Stimulated activated CD8-positive, alpha-beta memory T cell treated with anti-CD3 and anti-CD28 coated beads, Interleukin-2, amount 100 ng/mL, for 1 hour (primary cell): Measurements from ENCODE around the gene SOS1.
"Not testable (repeated sequence)": the region's sequence is repeated elsewhere in the genome, so short reads cannot be mapped to it uniquely, and the experiment has no call there.

Experiments
- DNase-seq, 2 donors: peaks; one replicate each; pipeline ENCODE4 v3.0.0-alpha.2; 2020; ENCODE audit warnings: low read depth in 2 of 2

Gene SOS1

GRCh38 chr2:39138837-39139211 lies 18.0 kb upstream of the SOS1 start:
- no peak for DNase-seq

GRCh38 chr2:39138187-39138836 lies 17.5 kb upstream of the SOS1 start:
- not testable (repeated sequence) for DNase-seq

GRCh38 chr2:39136799-39137198 lies 15.9 kb upstream of the SOS1 start:
- no peak for DNase-seq

DNA sequence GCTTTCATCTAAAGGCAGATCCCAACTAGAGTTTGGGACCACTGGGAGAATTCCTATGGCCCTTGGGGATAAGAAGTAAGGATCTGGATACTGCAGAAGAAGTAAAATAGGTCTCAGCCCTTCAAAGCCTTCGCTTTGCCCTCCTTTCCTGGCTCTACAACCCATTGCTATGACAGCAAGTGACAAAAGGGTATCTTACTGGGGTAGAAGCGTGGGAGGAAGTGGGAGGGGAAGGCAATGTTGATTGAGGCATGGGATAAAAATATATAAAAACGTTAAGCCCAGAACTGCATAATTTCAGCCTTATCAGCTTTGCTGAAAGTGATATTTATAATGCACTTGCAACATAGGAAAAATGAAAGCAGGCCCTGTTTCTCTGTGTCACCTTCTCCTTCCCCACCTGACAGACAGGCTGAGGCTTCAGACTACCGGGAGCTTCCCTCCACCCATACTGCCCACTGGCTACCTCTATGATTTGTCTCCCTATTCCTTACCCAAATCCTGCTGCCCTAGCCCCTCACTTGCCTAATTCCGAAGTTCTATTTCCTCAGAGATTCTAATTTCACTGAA lies 14.9 kb upstream of the SOS1 start:
- DNase-seq: no peak

DNA sequence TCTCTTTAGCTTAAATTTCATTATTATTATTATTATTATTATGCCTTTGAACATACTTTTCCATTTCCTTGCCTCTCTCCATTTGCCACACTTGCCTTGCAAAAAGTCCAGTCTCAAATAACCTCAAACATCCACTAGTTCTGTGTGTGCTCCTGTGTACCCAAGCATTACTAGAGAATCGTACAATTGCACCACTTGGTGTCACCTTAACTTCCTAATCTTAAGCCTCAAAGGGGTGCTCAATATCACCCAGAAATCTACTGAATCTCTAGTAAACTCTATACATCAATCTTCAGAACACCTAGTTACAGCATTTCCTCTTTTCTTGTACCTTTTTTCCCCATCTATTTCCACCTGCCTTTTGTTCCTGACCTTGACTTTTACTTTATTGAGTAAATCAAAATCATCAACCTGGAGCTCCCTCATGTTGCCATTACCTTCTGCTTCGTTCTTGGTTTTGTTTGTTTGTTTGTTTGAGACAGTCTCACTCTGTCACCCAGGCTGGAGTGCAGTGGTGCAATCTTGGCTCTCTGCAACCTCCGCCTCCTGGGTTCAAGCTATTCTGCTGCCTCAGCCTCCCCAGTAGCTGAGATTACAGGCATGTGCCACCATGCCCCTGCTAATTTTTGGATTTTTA lies 12.5 kb upstream of the SOS1 start:
- DNase-seq: no peak

DNA sequence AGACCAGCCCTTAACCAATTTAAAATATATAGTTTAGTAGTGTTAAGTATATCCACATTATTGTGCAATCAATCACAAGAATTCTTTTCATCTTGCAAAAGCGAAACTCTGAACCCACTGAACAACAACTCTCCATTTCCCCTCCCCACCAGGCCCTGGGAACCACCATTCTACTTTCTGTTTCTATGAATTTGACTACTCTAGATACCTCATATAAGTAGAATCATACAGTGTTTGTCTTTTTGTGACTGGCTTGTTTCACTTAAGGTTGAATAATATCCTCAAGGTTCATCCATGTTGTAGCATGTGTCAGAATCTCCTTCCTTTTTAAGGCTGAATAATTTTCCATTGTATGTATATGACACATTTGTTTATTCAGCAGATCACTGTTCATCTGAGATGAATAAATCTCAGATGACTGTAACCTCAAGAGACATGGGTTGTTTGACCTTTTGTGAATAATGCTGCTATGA lies 8.1 kb upstream of the SOS1 start:
- peak; percentile 24 for DNase-seq

GRCh38 chr2:39127973-39128372 lies 7.1 kb upstream of the SOS1 start:
- peak; percentile 15 to 17 for DNase-seq

DNA sequence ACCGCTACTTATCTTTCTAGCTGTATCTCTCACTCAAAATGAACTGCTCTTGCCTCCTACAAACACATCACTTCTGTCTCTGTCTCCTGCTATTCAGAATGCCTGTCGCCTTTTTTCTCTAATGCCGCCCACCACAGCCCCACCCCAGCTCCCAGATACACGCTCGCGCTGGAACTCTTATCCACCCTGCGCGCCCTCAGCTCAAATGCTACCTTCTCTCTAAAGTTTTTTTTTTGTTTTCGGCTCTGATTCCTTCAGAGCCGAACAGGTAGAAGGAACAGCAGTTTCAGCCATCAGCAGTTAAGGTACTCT lies 3.9 kb upstream of the SOS1 start:
- no peak for DNase-seq

GRCh38 chr2:39124000-39124745 lies 3.3 kb upstream of the SOS1 start:
- DNase-seq: peak; percentile 89 to 94

- DNase-seq: no peak
Observed at GRCh38 chr2:39123436-39123999, 2.7 kb upstream of the SOS1 start.

DNA sequence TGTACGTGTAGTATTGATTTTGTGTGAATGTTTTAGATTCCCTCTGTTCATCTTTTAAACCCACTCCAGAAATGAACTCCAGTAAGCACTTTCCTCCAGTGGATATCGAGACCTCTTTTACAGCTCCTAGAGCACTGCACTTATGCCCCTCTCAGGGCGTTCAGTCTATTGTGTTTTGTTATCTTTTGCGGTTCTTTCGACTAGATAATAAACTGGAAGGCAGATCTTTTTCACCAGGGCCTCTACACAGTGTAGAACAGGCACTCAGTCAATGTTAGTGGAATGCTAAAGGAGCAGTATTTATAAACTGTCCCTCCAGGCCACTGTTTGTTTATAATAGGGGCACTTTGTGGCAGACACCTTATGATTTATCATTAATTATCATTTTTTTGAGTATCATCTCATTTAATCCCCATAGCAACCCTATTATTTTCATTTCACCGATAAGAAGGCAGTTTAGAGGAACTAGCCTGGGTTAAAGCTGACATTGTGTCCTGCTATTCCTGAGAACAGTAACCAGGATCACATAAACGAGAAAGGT lies 742 bp upstream of the SOS1 start:
- no peak for DNase-seq

DNA sequence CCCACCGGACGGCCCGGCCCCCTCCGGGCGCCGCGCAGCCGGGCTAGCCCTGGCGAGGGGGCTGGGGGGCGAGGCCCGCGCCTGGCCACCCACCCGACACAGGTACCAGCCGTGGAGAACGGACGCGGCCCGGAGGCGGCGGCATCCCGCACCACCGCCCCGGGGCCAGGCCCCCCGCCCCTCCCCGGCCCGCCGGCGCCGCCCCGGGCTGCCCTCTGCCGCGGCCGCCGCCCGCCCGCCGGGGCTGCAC lies 405 bp downstream of the SOS1 start:
- DNase-seq: no peak

DNA sequence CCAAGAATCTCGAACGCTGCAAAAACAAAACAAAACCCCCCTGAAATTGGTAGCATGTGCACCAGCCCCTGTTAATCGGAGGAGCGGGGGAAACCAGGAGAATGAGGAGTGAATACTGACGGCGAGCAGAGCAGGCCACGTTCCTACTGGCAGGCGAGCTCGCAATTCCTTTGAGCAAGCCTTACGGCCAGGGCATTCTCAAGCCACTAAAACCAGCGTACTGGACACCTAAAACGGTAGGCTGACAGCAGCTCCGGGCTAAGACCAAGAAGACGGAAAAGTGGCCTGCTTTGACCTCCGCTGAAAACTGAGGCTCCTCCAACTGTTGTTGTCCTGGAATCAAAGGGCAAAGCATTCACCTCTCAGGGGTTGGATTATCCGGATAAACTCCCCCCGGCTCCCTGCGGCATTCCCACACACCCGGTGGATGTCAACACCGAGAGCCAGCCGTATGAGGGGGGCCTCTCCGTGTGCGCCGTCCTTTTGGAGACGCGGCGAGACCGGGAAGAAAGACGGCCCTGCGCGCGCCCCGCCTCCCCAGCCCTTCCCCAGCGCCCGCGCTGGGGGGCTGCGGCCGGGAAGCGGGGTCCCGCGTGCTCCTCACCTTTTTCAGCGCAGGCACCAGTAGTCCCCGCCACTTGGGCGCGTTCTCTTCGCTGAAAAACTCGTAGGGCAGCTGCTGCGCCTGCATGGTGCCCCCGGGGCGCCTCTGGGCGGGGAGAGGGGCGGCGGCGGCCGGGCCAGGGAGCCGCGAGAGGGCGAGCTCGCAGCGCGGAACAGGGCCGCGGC lies 925 bp downstream of the SOS1 start:
- DNase-seq: peak; percentile 30 to 43

GRCh38 chr2:39118786-39119499 lies 1.9 kb downstream of the SOS1 start:
- no peak for DNase-seq

DNA sequence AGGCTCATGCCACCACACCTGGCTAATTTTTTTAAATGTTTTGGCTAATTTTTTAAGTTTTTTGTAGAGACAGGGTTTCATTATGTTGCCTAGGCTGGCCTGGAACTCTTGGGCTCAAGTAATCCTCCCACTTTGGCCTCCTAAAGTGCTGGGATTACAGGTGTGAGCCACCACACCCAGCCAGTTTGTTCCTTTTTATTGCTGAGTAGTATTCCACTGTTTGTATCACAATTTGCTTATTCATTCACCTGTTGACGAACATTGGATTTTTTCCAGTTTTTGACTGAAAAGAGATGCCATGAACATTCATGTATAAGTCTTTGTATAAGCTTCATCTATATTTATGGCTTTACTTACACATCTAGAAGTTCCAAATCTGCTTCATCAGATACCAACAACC lies 5.3 kb downstream of the SOS1 start:
- no peak for DNase-seq

- DNase-seq: no peak
Observed at GRCh38 chr2:39114771-39115170, 6.1 kb downstream of the SOS1 start.

GRCh38 chr2:39109537-39109936 lies 11.3 kb downstream of the SOS1 start:
- DNase-seq: no peak

DNA sequence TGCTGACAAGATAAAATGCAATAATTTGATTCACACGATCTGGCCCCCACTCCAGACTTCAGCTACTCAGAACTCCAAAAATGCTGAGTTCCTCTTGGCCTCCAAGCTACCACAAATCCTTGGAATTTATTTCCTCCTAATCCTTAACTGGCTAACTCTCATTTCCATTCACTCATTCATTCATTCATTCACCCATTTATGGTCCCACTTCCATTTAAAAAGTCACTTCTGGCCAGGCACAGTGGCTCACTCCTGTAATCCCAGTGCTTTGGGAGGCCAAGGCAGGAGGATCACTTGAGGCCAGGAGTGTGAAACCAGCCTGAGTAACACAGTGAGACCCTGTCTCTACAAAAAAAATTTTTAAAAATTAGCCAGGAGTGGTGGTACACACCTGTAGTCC lies 12.5 kb downstream of the SOS1 start:
- DNase-seq: no peak

GRCh38 chr2:39107724-39108273 lies 13.1 kb downstream of the SOS1 start:
- no peak for DNase-seq

GRCh38 chr2:39107156-39107555 lies 13.7 kb downstream of the SOS1 start:
- no peak for DNase-seq
